ENCODE results near the gene FAM53B.

Gene FAM53B

GRCh38 chr10:124728071-124728829, 15.9 kb downstream of the FAM53B start:
- DNase-seq (ENCODE audit: low read depth) = no peak

- DNase-seq (ENCODE audit: low read depth) = no peak
Measured at GRCh38 chr10:124727361-124727960, 16.7 kb downstream of the FAM53B start.

- no peak for DNase-seq (ENCODE audit: low read depth)
Measured at GRCh38 chr10:124725791-124726190, 18.4 kb downstream of the FAM53B start.

GRCh38 chr10:124725171-124725631, 19.0 kb downstream of the FAM53B start:
- no peak for DNase-seq (ENCODE audit: low read depth)

GRCh38 chr10:124724279-124725027, 19.7 kb downstream of the FAM53B start:
- no peak for DNase-seq (ENCODE audit: low read depth)

- no peak for DNase-seq (ENCODE audit: low read depth)
Measured at GRCh38 chr10:124723826-124724225, 20.4 kb downstream of the FAM53B start.

GRCh38 chr10:124722798-124723783, 21.1 kb downstream of the FAM53B start:
- DNase-seq (ENCODE audit: low read depth) = no peak

- no peak for DNase-seq (ENCODE audit: low read depth)
Measured at GRCh38 chr10:124721330-124722045, 22.7 kb downstream of the FAM53B start.

- DNase-seq (ENCODE audit: low read depth) = peak; percentile 53
Measured at GRCh38 chr10:124719213-124719851, 24.8 kb downstream of the FAM53B start.

- DNase-seq (ENCODE audit: low read depth) = peak; percentile 62
Measured at GRCh38 chr10:124717911-124718741, 26.1 kb downstream of the FAM53B start.

GRCh38 chr10:124717041-124717757, 27.0 kb downstream of the FAM53B start:
- DNase-seq (ENCODE audit: low read depth) = no peak

- DNase-seq (ENCODE audit: low read depth) = no peak
Measured at GRCh38 chr10:124716369-124716768, 27.8 kb downstream of the FAM53B start.

- no peak for DNase-seq (ENCODE audit: low read depth)
Measured at GRCh38 chr10:124715439-124715838, 28.7 kb downstream of the FAM53B start.

- no peak for DNase-seq (ENCODE audit: low read depth)
Measured at GRCh38 chr10:124713679-124714255, 30.4 kb downstream of the FAM53B start.

GRCh38 chr10:124712704-124713407, 31.3 kb downstream of the FAM53B start:
- DNase-seq (ENCODE audit: low read depth) = no peak

GRCh38 chr10:124711145-124711544, 33.0 kb downstream of the FAM53B start:
- DNase-seq (ENCODE audit: low read depth) = no peak

GRCh38 chr10:124710266-124710881, 33.8 kb downstream of the FAM53B start:
- DNase-seq (ENCODE audit: low read depth) = no peak

Measured in activated T-helper 1 cell treated with Interleukin-2 at 50 U/mL for 16 hours (primary cell).